Heart right ventricle (tissue), 16 donors: Measurements from ENCODE around the gene COL23A1. TPM values are rescaled to one million over a fixed set of nuclear protein-coding genes. Genes with fewer than 3 reads are reported as not detected.

ENCODE experiments used
- ATAC-seq, 8 donors: fragments of 200-7000 bp; cut with Tn5 transposase; one replicate each; pipeline ENCODE4 v1.9.1; 2020; ENCODE audit warnings: mild to moderate bottlenecking in 8 of 8, moderate library complexity in 8 of 8, moderate number of reproducible peaks in 1 of 8
- DNase-seq, 2 donors: peaks; one replicate each; pipeline ENCODE4 v3.0.0-alpha.2; 2020
- H3K27ac ChIP-seq, 10 donors: fragments of 200-600 bp; sonication (generic) in 2 of 10; one replicate each; pipeline versions ENCODE4 v1.5.0 to v1.8.0; 2020 to 2022; ENCODE audit warnings: mild to moderate bottlenecking in 3 of 10
- H3K27me3 ChIP-seq, 7 donors: fragments of 200-600 bp; one replicate each; pipeline ENCODE4 v1.8.0; 2021 to 2022; ENCODE audit warnings: mild to moderate bottlenecking in 2 of 7
- H3K36me3 ChIP-seq, 9 donors: fragments of 200-600 bp; sonication (generic) in 1 of 9; one replicate each; pipeline versions ENCODE4 v1.5.0 to v1.8.0; 2020 to 2022; ENCODE audit warnings: mild to moderate bottlenecking in 2 of 9
- H3K4me1 ChIP-seq, 9 donors: fragments of 200-600 bp; sonication (generic) in 1 of 9; one replicate each; pipeline versions ENCODE4 v1.5.0 to v1.8.0; 2020 to 2022; ENCODE audit warnings: mild to moderate bottlenecking in 4 of 9
- H3K4me3 ChIP-seq, 10 donors: fragments of 200-600 bp; sonication (generic) in 2 of 10; one replicate each; pipeline versions ENCODE4 v1.5.0 to v1.8.0; 2020 to 2022; ENCODE audit warnings: mild to moderate bottlenecking in 7 of 10, moderate library complexity in 2 of 10
- H3K9me3 ChIP-seq, 11 donors: fragments of 200-600 bp in 10 of 11; sonication (generic) in 2 of 11; one replicate each; pipeline versions ENCODE4 v1.5.0 to v1.8.0; 2013 to 2022; ENCODE audit warnings: mild to moderate bottlenecking in 2 of 11, control low read depth in 1 of 11, moderate library complexity in 1 of 11
- WGBS, 2 donors: extraction: QIAGEN DNeasy Blood & Tissue Kit; methylation state at CpG; one replicate each; pipeline ENCODE4 v1.1.7; 2013; ENCODE audit warnings: inconsistent platforms in 1 of 2; 5-methylcytosine and 5-hydroxymethylcytosine counted together
- intact Hi-C, 10 donors: fragments of 100-400 bp; cut with DNase I; formaldehyde crosslinking; loops; one replicate each; pipeline versions ENCODE4 v1.11.1 to v1.14.2; 2022
- polyA plus RNA-seq, 2 donors: library from polyadenylated mRNA; stranded (reverse); fragments of 200-250 nt; gene quantifications; one replicate each; pipeline ENCODE4 v1.2.3, GENCODE V29; 2013
- total RNA-seq, 10 donors: library from RNA; stranded (reverse); fragmentation: NEBNext Ultra II Directional in 3 of 10; extraction: Animal tissue kit (Norgen Biotek cat#: 25700) in 3 of 10; gene quantifications; one replicate each; pipeline versions ENCODE4 v1.2.1 to v1.2.4, GENCODE V29; 2021 to 2023
- TF ChIP-seq, protein P1 (sequence below), 9 donors: fragments of 200-600 bp; sonication (generic) in 2 of 9; IDR thresholded peaks; one replicate each; pipeline versions ENCODE4 v1.5.0 to v1.8.0; 2021 to 2022; ENCODE audit warnings: antibody characterized with exemption in 9 of 9, mild to moderate bottlenecking in 5 of 9, moderate library complexity in 1 of 9
- donor health status: Arrhythmogenic right ventricular cardiomyopathy.
- donor health status: ischemic (EF 13 %, LVEDD 7.1; RV severe dilation, severe dysfunction).
- donor health status: healthy with polysubstance abuse.
- donor health status: DM: no; HTN: yes; CAD: no.
- donor health status: DM: no; HTN: no; CAD: no.
- donor health status: ischemic (EF 25% LVEDD 6.9; RV normal size, moderate dysfunction).
- donor health status: ischemic (EF 25% LVEDD 5.7; RV mildly dilated, moderate dysfunction).
- donor health status: healthy.
- donor health status: DM: yes; HTN: yes; CAD: no.
- donor health status: Ischemic cardiomyopathy.
- donor health status: ischemic (EF 35%, LVEDD 5.7; RV mildly dilated, moderate dysfunction).
- donor health status: nonischemic (EF 11% LVEDD 7.7; RV severe dilation, severe dysfunction).
- donor health status: DM: yes; HTN: yes; CAD: no.
- donor health status: PGD.
- donor health status: ischemic (EF 29% LVEDD 5.4; RV normal size, mild dysfunction).
- donor health status: nonischemic (EF 23%, LVEDD 6.1; RV moderate dilation, normal function).

The COL23A1 gene
- total and polyA plus RNA-seq, 12 donors, result 8.9 to 29.0 (median 16.2) TPM

DNA sequence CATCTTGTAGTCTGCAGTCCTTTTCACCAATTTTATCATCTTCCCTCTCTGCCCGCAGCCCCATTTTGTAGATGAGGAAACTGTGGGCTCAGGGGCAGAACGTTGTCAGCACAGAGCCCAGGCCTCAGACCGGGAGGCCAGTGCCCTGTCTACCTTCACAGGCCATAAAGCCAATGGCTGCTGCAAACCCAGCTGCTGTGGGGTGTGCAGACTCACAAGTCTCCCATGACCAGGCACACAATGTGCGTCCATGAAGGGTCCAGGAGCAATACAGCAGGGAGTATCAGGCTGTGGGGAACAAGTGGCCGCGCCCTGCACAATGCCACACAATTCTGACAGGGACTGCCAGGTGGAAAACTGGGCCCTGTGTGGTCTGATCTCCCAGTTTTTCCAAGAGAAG, 71.0 kb downstream of the COL23A1 start:
- Histone ChIP-seq H3K4me3 (no peak overlapping the region), H3K27me3 (no peaks in the 10 kb centered on the region), H3K4me1 (no peaks in the 10 kb centered on the region), H3K36me3 (no peaks in the 10 kb centered on the region), H3K27ac (no peak overlapping the region), H3K9me3 (peaks cover 0 to 4% (median 0%) of the 10 kb centered on the region in 11 donors)
- TF ChIP-seq, protein P1, sequence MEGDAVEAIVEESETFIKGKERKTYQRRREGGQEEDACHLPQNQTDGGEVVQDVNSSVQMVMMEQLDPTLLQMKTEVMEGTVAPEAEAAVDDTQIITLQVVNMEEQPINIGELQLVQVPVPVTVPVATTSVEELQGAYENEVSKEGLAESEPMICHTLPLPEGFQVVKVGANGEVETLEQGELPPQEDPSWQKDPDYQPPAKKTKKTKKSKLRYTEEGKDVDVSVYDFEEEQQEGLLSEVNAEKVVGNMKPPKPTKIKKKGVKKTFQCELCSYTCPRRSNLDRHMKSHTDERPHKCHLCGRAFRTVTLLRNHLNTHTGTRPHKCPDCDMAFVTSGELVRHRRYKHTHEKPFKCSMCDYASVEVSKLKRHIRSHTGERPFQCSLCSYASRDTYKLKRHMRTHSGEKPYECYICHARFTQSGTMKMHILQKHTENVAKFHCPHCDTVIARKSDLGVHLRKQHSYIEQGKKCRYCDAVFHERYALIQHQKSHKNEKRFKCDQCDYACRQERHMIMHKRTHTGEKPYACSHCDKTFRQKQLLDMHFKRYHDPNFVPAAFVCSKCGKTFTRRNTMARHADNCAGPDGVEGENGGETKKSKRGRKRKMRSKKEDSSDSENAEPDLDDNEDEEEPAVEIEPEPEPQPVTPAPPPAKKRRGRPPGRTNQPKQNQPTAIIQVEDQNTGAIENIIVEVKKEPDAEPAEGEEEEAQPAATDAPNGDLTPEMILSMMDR (IDR thresholded peaks at IDR 0.05), result no peak
- intact Hi-C loops, result no loop called here
- no peak for DNase-seq
- 96 to 97% methylated on average over 6 of the region's 6 CpGs for WGBS, 2 donors
- ATAC-seq, result no peak

DNA sequence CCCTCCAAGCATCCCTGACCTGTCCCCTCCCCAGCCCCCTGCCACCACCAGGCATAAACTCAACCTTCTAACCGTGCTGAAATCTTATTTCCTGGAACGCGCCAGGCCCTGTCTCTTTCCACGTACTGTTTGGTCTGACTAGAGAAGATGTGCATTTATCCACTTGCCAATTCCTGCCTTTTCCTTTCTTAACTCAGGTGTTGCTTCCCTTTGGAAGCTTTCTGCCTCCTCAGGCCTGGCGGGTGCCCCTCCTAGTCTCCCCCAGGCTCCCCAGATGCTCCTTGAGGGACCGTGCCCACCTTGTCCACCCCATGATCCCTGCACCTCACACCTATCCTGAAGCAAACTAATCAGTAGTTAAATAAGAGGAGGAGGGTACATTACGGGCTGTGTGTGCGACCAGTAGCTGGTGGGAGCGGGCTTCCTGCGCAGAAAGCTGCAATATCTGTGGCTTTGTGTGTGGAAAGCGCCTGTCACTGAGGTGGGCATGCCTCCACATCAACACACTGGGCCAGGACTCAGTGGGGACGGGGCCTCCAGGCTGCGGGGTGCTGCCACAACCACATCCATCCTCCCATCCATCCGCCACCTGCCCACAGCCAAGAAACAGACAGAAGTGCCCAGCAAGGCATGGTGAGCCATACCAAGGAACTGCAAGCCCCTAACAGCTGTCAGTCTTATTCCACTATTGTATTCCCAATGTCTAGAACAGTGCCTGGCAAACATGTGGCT, 73.5 kb downstream of the COL23A1 start:
- intact Hi-C loops, result no loop called here
- no peak for DNase-seq
- Histone ChIP-seq H3K9me3 (peaks cover 0 to 18% (median 6%) of the 10 kb centered on the region in 11 donors), H3K4me3 (no peak overlapping the region), H3K27ac (no peak overlapping the region), H3K4me1 (no peaks in the 10 kb centered on the region), H3K36me3 (no peaks in the 10 kb centered on the region), H3K27me3 (no peaks in the 10 kb centered on the region)
- ATAC-seq, result no peak
- TF ChIP-seq, protein P1 (IDR thresholded peaks at IDR 0.05), result no peak
- whole genome bisulfite sequencing, 2 donors, result 84% methylated on average over 14 of the region's 14 CpGs

DNA sequence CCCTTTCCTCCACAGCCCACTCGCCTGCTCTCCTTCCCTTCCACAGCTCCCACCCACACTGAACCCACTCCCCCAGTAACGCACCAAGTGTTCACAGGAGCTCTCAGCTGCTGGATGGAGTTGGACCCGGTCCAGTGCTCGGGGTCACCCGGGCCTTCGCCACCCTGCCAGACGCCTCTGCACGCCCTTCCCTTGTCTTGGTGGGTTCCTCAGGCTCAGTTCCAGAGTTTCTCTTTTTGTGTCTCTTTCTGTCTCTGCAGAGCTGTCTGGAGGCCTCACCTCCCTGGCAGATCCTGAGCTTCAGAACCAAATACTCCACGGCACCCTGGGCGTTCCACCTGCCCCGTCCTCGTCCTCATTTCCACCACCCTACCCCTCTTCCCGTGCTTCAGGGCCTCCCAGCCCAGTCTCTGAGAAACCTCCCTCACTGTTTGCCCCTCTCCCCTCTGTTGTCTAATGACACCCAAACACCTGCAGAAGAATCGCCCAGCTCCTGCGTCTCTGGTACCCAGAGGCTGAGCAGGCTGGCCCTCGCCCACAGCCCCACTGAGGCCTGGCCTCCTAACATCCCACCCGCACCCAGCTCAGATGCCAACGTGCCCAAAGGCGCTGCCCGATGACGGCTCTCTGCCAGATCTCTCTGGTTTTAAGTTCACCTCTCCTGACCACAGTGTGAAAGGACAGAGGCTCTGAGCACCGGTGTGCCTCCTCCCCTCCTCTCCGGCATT, 74.3 kb downstream of the COL23A1 start:
- DNase-seq, result no peak
- WGBS, 2 donors, result 87 to 91% methylated on average over 23 of the region's 23 CpGs
- intact Hi-C loops, result no loop called here

DNA sequence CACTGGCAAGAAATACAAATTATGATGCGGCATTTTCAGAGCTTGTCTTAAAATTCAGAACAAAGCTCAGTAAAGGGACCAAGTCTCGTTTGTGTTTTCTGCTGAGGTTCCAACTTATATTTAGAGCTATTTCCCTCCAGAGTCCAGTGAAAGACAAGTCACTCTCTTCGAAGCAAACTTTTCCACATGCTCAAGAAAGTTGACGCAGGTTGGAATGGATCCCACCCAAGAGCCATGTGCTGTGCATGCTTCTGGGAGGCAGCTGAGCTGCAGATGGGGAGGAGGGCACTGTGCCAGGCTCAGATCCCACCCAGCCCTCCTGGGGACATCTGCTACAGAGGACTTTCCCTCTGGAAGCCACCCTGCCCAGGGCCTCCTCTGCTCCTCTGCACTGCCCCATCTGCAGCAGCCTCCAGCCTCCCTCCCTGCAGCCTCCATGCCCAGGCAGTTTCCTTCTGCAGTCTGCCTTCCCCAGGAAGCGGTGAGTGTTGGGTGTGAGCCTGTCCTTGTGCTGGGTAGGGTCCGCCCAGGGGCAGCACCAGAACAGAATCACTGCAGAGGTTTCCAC, 75.3 kb downstream of the COL23A1 start:
- Histone ChIP-seq H3K27ac (no peak overlapping the region), H3K9me3 (peaks cover 0 to 18% (median 6%) of the 10 kb centered on the region in 11 donors), H3K27me3 (no peaks in the 10 kb centered on the region), H3K4me3 (no peak overlapping the region), H3K36me3 (no peaks in the 10 kb centered on the region), H3K4me1 (no peaks in the 10 kb centered on the region)
- intact Hi-C loops, result no loop called here
- no peak for DNase-seq
- 82 to 83% methylated on average over 6 of the region's 6 CpGs for WGBS, 2 donors
- TF ChIP-seq, protein P1 (IDR thresholded peaks at IDR 0.05), result no peak
- ATAC-seq, result no peak

More for the DNA sequence above, 74.3 kb downstream of the COL23A1 start:
- TF ChIP-seq, protein P1 (IDR thresholded peaks at IDR 0.05), result no peak
- H3K4me1 ChIP-seq, result no peaks in the 10 kb centered on the region
- peaks cover 0 to 18% (median 6%) of the 10 kb centered on the region in 11 donors for H3K9me3 ChIP-seq
- no peak overlapping the region for H3K27ac ChIP-seq
- peak in 1 of 8 donors; percentile 18 for ATAC-seq
- no peaks in the 10 kb centered on the region for H3K36me3 ChIP-seq
- no peaks in the 10 kb centered on the region for H3K27me3 ChIP-seq
- H3K4me3 ChIP-seq, result no peak overlapping the region
